ENCODE measurements around the gene AGAP1. TPM values are rescaled to one million over a fixed set of nuclear protein-coding genes. Genes with fewer than 3 reads are reported as not detected.

The AGAP1 gene
- total RNA-seq, 1 donor from 2014 or later: 17.5 TPM

- TF ChIP-seq CTCF (conservative IDR thresholded peaks at IDR 0.05; ENCODE audit: low read depth, low read length): no peak
These were observed 661.6 kb downstream of the AGAP1 start for GRCh38 chr2:236155406-236155805.

DNA sequence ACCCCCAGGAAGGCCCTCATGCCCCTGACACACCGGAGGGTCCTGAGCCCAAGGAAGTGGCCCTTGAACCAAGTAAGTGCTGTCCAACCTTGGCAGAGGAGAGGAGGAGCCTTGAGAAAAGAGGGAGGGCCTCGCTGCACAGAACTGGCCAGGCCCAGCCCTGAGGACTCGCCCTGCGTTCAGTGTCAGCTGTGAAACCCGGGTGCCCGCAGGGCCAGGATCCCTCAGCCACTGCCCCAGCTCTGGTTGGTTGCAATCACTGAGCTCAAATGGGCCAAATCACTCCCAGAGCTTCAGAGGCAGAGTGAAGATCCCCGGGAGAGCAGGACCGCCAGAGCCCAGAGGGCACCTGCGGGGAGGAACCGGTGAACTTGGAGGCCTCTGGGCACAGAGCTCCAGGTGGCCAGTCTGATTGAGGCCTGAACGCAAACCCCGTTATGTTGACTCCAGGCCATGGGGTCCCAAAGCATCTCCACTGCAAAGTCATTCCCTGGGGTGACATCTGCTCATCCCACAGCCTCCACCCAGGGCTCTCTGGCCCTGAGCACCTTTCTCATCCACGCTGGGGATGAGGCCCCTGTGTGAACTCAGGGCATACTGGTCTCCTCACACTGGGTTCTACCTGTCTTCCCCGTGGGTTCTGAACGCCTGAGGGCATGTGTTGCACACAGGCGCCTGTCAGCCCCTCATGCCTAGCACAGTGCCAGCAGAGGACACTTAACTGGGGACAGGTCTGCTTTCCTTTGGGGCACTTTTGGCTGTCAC is 662.4 kb downstream of the AGAP1 start:
- H3K4me3 ChIP-seq (ENCODE audit: low read depth, low read length): no peak overlapping the region
- DNase-seq (ENCODE audit: low read depth): no peak
- no peak for TF ChIP-seq CTCF (conservative IDR thresholded peaks at IDR 0.05; ENCODE audit: low read depth, low read length)

More at GRCh38 chr2:236155406-236155805, 661.6 kb downstream of the AGAP1 start:
- no peak overlapping the region for H3K4me3 ChIP-seq (ENCODE audit: low read depth, low read length)
- DNase-seq (ENCODE audit: low read depth): no peak

GRCh38 chr2:236156860-236157194 is 663.0 kb downstream of the AGAP1 start:
- no peak for TF ChIP-seq CTCF (conservative IDR thresholded peaks at IDR 0.05; ENCODE audit: low read depth, low read length)
- H3K4me3 ChIP-seq (ENCODE audit: low read depth, low read length): no peak overlapping the region
- DNase-seq (ENCODE audit: low read depth): no peak

DNA sequence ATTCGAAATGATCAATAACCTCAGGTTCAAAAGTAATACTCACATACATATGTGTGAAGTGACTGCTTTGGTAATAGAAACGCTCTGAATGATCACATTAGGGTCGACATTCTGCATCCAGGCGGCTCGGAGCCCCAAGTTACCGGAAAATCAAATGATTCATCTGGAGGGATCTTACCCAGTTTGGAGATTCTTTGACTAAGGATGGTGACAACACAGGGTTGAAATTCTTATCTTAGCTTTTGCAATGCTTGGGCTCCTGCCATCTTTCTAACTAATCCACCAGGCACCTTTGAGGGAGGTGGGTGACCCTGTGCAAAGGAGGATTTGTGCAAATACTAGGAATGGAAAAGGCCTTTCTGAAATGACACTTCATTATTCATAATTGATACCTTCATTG is 663.5 kb downstream of the AGAP1 start:
- no peak for TF ChIP-seq CTCF (conservative IDR thresholded peaks at IDR 0.05; ENCODE audit: low read depth, low read length)
- H3K4me3 ChIP-seq (ENCODE audit: low read depth, low read length): no peak overlapping the region
- DNase-seq (ENCODE audit: low read depth): no peak

DNA sequence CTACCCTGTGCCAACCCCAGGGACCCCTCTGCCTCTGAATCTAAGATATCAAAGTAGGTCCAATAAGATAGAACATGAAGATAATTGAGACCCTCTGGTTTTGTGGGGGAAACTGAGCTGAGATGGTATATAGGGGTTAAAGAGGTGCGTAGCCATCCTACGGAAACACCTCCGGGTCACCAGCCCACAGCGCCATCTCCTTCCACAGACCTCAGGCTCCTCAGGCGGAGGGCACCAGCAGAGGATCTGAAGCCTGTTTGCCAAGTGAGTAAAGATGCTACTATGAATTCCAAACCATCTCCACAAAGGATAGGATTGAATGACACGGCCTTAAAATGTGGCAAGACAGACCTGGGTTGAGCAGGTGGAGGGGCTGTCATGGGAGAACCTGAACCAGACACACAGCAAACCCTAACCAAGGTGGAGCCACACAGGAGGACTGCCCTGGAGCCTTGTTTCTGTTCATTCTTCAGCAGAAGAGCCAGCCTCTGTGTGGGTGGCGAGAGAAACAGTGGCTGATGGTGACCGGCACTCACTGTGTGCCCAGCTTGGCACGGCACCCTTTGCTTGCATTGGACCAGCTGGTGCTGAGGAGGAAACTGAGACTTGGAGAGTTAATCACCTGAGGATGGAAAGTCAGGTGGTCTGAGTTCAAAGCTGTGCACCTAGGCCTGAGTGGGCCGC is 664.1 kb downstream of the AGAP1 start:
- no peak overlapping the region for H3K4me3 ChIP-seq (ENCODE audit: low read depth, low read length)
- DNase-seq (ENCODE audit: low read depth): no peak
- TF ChIP-seq CTCF (conservative IDR thresholded peaks at IDR 0.05; ENCODE audit: low read depth, low read length): no peak

DNA sequence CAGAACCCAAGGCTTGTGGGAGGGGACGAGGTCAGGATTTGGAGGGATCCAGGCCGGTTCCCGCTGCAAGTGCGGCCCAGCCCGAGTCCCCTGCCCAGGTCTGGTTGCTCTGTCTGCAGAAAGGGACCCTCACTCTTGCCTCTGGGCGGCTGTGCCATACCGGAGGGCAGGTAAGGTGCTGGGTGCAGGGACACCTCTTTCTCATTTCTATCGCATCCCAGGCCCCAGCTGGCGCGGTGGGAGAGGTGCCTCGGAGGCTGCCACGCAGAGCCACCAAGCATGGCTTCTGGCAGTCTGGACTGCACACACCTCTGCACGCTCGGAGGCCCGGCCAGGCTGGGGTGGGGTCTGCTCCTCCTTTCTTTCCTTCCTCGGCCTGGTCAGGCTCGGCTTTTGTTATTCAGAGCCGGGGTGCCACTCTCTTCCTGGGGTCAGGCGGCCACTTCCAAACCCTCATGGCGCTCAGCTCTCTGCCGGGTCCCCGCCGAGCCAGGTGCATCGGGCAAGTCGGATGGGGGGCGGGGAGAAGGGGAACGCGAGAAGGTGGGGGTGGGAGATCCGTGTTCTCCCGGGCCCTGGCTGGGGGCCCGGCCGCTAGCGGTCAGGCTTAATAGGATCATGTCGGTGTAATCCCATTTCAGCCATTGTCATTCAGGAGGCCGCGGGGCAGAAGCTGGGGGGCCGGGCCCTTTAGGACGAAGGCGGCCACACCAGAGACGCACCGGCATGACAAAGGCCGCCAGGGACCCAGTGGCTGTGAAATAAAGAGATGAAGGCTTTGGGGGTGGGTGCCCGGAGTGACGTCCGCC is 665.3 kb downstream of the AGAP1 start:
- H3K4me3 ChIP-seq (ENCODE audit: low read depth, low read length): no peak overlapping the region
- TF ChIP-seq CTCF (conservative IDR thresholded peaks at IDR 0.05; ENCODE audit: low read depth, low read length): no peak
- no peak for DNase-seq (ENCODE audit: low read depth)

All from epithelial cell of proximal tubule (primary cell).